GM12874 (cell line): ENCODE data around the gene SFI1.

Experiments
- CTCF ChIP-seq: IDR thresholded peaks from 2 replicates; pipeline ENCODE4 v1.5.1; 2011; ENCODE audit warnings: low read depth, mild to moderate bottlenecking, control low read depth, low read length, moderate library complexity; ENCODE audit not compliant: insufficient read depth

Gene SFI1

GRCh38 chr22:31607696-31608095 lies 111.4 kb downstream of the SFI1 start:
- no peak for TF ChIP-seq CTCF

GRCh38 chr22:31609716-31610115 lies 113.4 kb downstream of the SFI1 start:
- no peak for TF ChIP-seq CTCF

- no peak for TF ChIP-seq CTCF
These were observed 114.3 kb downstream of the SFI1 start for GRCh38 chr22:31610611-31611010.

- no peak for TF ChIP-seq CTCF
These were observed 114.9 kb downstream of the SFI1 start for GRCh38 chr22:31611061-31611760.

GRCh38 chr22:31612891-31613285 lies 116.6 kb downstream of the SFI1 start:
- no peak for TF ChIP-seq CTCF

GRCh38 chr22:31613286-31613903 lies 117.1 kb downstream of the SFI1 start:
- no peak for TF ChIP-seq CTCF

- no peak for TF ChIP-seq CTCF
These were observed 117.6 kb downstream of the SFI1 start for GRCh38 chr22:31613904-31614296.
